Right cardiac atrium (tissue), 5 donors: ENCODE measurements around the gene ZIC5. TPM values are rescaled to one million over a fixed set of nuclear protein-coding genes. Genes with fewer than 3 reads are reported as not detected.

Source experiments
- ATAC-seq, 2 donors: fragments of 200-7000 bp; cut with Tn5 transposase; one replicate each; pipeline versions ENCODE4 v1.8.0 to v1.9.1; 2020; ENCODE audit warnings: moderate library complexity in 2 of 2, mild to moderate bottlenecking in 1 of 2
- DNase-seq, 3 donors: peaks; one replicate each; pipeline ENCODE4 v3.0.0-alpha.2; 2020
- H3K27ac ChIP-seq: one replicate; pipeline ENCODE4 v1.5.1; 2013; ENCODE audit warnings: mild to moderate bottlenecking, low read length, control low read depth, moderate library complexity
- H3K27me3 ChIP-seq: one replicate; pipeline ENCODE4 v1.6.1; 2013; ENCODE audit not compliant: control insufficient read depth, insufficient read depth
- H3K4me1 ChIP-seq: one replicate; pipeline ENCODE4 v1.6.1; 2013; ENCODE audit warnings: low read length; ENCODE audit not compliant: control insufficient read depth, insufficient read depth
- H3K4me3 ChIP-seq: one replicate; pipeline ENCODE4 v1.5.1; 2013; ENCODE audit warnings: low read length, control low read depth
- H3K9me3 ChIP-seq: one replicate; pipeline ENCODE4 v1.6.1; 2013; ENCODE audit warnings: low read length; ENCODE audit not compliant: control insufficient read depth
- WGBS: extraction: QIAGEN DNeasy Blood & Tissue Kit; methylation state at CpG from one replicate; pipeline ENCODE4 v1.1.7; 2013; 5-methylcytosine and 5-hydroxymethylcytosine counted together
- intact Hi-C, 4 donors: fragments of 100-400 bp; cut with DNase I; formaldehyde crosslinking; loops; one replicate each; pipeline versions ENCODE4 v1.11.0 to v1.14.0; 2022 to 2023
- polyA plus RNA-seq: library from polyadenylated mRNA; stranded (reverse); fragments of 200-250 nt; gene quantifications from one replicate; pipeline ENCODE4 v1.2.3, GENCODE V29; 2013
- total RNA-seq, 4 donors: library from RNA; stranded (reverse); fragmentation: NEBNext Ultra II Directional; extraction: Animal tissue kit (Norgen Biotek cat#: 25700); gene quantifications; one replicate each; pipeline ENCODE4 v1.2.1, GENCODE V29; 2021
- donor health status: healthy with polysubstance abuse.
- donor health status: DM: no; HTN: yes; CAD: no.
- donor health status: DM: no; HTN: no; CAD: no.
- donor health status: DM: no; HTN: yes; CAD: no; lungs with severe emphysema.
- donor health status: DM: yes; HTN: yes; CAD: no.

The ZIC5 gene
- total and polyA plus RNA-seq, 5 donors, result not detected

DNA sequence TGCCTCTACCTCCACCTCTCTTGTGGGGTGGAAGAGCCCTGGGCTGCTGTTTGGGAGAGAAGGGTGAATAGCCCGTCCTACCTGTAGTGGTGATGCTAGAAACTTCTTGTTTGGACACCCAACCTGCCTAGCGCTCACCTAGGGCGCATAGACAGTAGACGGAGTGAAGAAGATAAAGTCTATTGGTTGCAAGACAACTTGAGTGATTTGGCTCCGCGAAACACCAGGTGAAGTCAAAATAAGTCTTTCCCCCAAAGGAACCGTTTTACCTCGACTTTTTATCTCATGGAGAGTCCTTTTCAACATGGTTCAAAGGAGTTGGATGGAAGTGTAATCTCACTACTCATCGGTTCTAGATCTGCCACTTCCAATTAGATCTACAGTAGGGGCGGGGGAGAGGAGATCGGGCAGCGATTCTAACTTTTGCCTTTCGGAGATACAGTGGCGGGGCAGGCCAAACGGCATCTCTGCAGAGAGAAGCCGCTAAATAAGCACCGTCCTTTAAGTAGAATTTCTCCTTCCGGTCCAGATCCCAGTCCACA is 694 bp upstream of the ZIC5 start:
- no peak overlapping the region for H3K27ac ChIP-seq
- no peak overlapping the region for H3K4me3 ChIP-seq
- 9% methylated on average over 18 of the region's 18 CpGs for WGBS
- intact Hi-C loops, result no loop called here
- ATAC-seq (no peak), DNase-seq (no peak)
- H3K9me3 ChIP-seq, result no peaks in the 10 kb centered on the region
- no peaks in the 10 kb centered on the region for H3K27me3 ChIP-seq
- H3K4me1 ChIP-seq, result peaks cover 6% of the 10 kb centered on the region

DNA sequence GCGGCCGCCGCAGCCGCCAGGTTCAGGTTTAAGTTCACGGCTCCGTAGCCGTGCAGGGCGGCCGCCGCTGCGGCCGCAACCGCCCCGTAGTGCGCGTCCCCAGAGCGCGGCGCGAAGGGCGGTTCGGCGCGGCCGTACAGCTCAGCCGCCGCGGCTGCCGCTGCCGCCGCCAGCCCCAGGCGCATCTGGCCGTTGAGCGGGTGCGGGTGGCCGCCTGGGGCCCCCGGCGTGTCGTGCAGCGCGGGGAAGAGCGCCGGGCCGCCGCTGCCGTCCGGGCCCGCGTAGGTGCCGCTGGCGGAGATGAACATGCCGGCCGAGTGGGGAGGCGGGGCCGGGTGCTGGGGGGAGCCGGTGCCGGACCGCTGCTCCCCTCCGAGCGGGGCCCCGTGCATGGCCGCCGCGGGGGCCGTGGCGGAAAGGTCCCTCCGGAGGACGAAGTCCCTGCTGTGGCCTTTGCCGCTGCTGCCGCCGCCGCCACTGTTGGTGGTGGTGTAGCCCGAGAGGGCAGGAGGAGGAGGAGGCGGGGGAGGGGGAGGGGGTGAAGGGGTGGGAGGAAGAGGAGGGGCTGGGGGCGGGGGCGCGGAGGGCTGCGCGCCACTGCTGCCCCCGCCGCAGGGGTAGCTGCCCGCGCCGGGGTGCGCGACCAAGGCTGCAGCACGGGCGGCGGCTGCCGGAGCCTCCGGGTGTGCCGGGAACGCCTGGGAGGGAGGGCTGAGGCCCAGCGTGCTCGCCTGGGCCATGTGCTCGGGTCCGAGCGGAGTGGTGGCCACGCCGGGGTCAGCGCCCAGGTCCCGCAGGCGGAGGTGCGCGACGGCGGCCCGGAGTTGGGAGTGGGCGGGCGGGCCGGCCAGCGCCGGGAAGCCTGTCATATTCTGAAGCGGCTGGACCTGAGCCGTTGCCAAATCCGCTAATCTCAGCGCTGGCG is 654 bp downstream of the ZIC5 start:
- 1% methylated on average over 117 of the region's 118 CpGs for WGBS
- peak in 1 of 2 donors; percentile 14 for ATAC-seq
- H3K27me3 ChIP-seq, result no peaks in the 10 kb centered on the region

DNA sequence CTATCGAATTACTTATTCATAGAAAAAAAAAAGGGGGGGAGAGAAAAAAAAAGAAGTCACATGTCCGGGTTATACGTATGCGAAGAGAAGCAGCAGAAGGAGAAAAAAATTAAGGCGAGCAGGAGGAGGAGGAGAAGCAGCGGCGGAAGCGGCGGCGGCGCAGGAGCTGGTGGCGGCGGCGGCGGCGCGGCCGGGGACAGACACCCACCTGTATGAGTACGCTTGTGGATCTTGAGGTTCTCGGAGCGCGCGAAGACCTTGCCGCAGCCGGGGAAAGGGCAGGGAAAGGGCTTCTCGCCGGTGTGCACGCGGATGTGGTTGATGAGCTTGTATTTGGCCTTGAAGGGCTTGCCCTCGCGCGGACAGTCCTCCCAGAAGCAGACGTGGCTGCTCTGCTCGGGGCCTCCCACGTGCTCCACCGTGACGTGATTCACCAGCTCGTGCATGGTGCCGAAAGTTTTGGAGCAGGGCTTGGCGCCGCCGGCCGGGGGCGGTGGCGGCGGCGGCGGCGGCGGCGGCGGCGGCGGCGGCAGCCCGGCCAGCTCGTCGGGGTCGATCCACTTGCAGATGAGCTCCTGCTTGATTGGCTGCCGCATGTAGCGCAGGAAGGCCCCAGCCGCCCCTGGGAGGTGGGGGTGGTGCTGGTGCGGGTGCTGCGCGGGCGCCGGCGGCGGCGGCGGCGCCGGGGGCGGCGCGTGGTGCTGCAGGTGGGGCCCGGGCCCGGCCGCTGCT is 1.5 kb downstream of the ZIC5 start:
- Histone ChIP-seq H3K4me1 (peaks cover 6% of the 10 kb centered on the region), H3K27ac (no peak overlapping the region), H3K9me3 (no peaks in the 10 kb centered on the region), H3K27me3 (peaks cover 3% of the 10 kb centered on the region), H3K4me3 (peak overlapping the region; percentile 65)
- DNase-seq, result no peak
- WGBS, result 2% methylated on average over 79 of the region's 79 CpGs
- intact Hi-C loops, result no loop called here
- ATAC-seq, result no peak

More for the DNA sequence above, 654 bp downstream of the ZIC5 start:
- intact Hi-C loops, result no loop called here
- H3K9me3 ChIP-seq, result no peaks in the 10 kb centered on the region
- H3K27ac ChIP-seq, result no peak overlapping the region
- H3K4me3 ChIP-seq, result peak overlapping the region; percentile 65
- H3K4me1 ChIP-seq, result peaks cover 6% of the 10 kb centered on the region
- no peak for DNase-seq

DNA sequence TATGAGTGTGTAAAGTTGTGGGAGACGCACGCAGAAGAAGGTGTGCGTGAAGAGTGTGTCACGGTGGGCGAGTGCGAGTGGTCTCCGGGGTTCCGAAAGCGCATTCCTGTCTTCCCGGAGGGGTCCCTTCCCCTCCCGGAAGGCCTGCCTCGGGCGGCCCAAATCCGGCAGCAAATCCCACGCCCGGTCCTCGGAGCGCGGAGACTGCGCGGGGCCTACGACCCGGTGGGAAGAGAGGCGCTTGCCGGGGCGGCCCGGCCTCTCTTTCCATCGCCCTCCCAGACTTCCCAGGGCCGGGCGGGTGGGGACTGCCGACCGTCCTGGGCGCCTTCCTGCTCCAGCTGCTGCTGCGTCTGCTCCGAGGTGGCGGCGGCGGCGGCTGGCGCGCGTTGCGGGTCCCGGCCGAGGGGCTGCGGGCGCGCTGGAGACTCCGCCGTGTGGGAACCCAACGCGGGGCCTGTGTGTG is 2.1 kb downstream of the ZIC5 start:
- H3K4me3 ChIP-seq, result peak overlapping the region; percentile 65
- H3K9me3 ChIP-seq, result no peaks in the 10 kb centered on the region
- H3K4me1 ChIP-seq, result peaks cover 6% of the 10 kb centered on the region
- WGBS, result 4% methylated on average over 52 of the region's 52 CpGs
- H3K27ac ChIP-seq, result no peak overlapping the region
- DNase-seq (no peak), ATAC-seq (no peak)
- intact Hi-C loops, result no loop called here
- peaks cover 3% of the 10 kb centered on the region for H3K27me3 ChIP-seq

DNA sequence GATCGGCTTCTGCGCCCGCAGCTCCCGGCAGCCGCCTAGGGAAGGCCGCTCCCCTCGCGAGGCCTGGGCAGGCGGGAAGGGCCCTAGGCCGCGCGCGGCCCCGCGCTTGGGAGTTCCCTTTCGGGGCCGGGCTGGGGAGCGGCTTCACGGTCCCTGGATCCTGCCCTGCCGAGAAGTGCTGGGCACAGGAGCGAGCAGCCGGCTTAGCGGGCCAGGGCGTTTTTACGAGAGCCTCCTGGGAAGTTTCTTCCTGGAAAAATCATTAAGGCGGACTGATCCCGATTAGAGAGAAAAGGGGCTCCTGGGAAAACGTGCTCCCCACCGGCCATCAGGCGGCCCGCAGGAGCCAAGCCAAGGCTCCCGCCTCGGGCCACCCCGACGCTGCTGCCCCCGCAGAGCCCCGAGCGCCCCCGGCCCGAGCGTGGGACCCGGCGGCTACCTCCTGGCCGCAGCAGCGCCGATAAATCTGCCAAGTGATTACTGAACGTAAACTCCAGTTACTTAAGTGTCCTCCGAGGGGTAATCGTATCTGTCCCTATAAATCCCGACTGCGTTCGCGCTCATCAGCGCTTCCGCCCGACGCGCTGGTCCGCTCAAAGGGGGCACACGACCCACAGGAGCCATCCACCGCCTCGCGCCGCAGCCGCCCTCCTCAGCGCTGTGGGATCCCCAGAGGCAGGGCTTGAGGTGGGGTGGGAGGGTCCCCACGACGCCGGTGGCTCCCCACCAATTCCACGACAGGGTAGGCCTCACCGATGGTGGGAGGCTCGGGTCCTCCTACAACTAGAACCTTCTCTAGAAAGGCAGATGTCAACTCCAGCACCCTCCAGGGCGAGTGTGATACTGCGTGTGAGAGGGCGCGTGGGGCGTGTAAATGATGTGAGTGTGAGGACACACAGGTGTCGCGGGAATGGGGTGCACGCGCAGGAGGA is 2.8 kb downstream of the ZIC5 start:
- Histone ChIP-seq H3K4me3 (peak overlapping the region; percentile 49), H3K9me3 (no peaks in the 10 kb centered on the region), H3K27ac (no peak overlapping the region), H3K4me1 (peaks cover 6% of the 10 kb centered on the region), H3K27me3 (peaks cover 3% of the 10 kb centered on the region)
- peak; percentile 36 to 81 for ATAC-seq
- DNase-seq, result no peak
- intact Hi-C loops, result no loop called here
- WGBS, result 3% methylated on average over 81 of the region's 81 CpGs

DNA sequence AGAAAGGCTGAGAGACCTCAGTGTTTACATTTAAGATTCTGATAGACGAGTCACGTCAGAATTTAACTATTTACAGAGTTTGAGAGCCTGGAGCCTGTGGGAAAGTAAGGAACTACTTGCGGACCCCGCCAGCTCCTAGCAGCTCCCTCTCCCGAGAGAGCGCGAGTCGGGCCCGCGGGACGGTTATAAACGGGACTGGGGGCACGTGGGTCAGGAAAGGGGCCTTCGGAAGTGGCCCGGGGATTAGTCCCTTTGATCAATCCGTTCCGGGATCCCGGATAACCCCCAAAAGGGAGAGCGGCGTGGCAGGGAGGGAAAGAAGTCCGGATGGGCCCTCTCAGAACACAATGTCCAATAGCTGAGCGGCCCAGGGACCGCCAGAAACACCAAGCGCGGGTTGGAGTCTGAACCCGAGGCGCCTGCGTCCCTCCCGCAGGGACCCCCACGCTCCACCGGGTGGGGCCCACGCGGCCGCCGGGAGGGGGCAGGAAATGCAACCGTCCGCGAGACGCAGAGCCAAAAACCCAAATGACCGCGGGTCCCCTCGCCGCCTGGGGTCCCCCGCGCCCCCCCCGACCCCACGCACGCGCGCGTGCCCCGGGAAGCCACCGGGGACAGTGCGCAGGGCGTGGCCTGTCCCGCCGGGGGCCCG is 3.6 kb downstream of the ZIC5 start:
- no peak overlapping the region for H3K27ac ChIP-seq
- WGBS, result 9% methylated on average over 58 of the region's 58 CpGs
- peak overlapping the region; percentile 49 for H3K4me3 ChIP-seq
- ATAC-seq, result no peak
- no peak for DNase-seq
- peaks cover 3% of the 10 kb centered on the region for H3K27me3 ChIP-seq
- H3K9me3 ChIP-seq, result no peaks in the 10 kb centered on the region
- intact Hi-C loops, result no loop called here
- H3K4me1 ChIP-seq, result peaks cover 6% of the 10 kb centered on the region

DNA sequence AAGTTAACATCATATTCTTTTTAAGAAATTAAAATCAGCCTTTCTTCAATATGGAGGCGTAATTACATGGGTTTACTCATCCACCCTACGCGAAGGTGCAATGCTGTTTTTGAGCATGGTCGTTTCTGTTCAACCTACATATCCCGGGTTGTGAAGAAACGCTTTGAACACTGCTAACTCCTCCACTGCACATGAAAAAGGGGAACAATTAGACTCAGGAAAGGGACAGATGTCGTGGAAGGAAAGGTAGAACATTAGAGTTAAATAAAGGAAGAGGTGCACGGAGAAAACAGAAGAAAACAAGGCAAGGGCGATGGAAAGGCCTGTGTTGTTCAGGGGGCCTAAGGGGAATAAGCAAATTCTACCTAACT is 4.1 kb downstream of the ZIC5 start:
- Histone ChIP-seq H3K9me3 (no peaks in the 10 kb centered on the region), H3K27ac (no peak overlapping the region), H3K4me3 (no peak overlapping the region), H3K27me3 (peaks cover 3% of the 10 kb centered on the region), H3K4me1 (peaks cover 6% of the 10 kb centered on the region)
- 73% methylated on average over 9 of the region's 9 CpGs for WGBS
- ATAC-seq, result no peak
- DNase-seq, result no peak
- intact Hi-C loops, result no loop called here

DNA sequence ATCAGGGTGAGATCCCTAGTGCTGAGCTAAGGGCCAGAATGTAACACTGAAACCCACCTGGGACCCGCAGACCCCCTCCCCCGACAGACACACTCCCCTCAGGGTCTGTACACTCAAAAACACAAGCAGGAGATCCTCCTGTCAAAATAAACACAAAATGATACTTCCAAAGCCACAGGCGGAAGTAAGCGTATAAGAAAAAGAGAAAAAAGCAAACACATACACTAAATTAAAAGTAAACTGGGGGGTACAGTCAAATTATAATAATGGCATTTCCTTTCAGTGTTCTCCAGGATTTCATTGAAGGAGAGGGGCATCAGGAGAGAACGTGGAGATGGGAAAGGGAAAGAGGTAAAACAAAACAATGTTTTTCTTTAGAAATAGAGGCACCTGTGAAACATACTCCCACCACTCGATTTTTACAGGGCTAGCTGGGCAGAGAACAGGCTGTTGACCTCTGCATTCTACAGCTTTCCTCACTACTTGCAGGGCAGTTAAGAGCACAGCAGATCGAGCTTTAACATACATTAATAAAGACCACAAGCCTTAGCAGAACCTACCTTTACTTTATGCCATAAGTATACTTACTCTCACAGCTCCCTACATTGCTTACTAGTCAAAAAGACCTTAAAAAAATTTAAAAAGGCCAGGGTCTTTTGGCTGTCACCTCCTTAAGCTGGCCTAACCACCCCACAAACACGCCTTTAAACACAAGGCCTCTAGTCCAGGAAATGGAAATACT is 5.3 kb downstream of the ZIC5 start:
- WGBS, result 80% methylated on average over 8 of the region's 8 CpGs
- no peak for ATAC-seq
- intact Hi-C loops, result no loop called here
- Histone ChIP-seq H3K4me1 (peaks cover 6% of the 10 kb centered on the region), H3K4me3 (no peak overlapping the region), H3K9me3 (no peaks in the 10 kb centered on the region), H3K27me3 (peaks cover 5% of the 10 kb centered on the region), H3K27ac (no peak overlapping the region)
- DNase-seq, result no peak

DNA sequence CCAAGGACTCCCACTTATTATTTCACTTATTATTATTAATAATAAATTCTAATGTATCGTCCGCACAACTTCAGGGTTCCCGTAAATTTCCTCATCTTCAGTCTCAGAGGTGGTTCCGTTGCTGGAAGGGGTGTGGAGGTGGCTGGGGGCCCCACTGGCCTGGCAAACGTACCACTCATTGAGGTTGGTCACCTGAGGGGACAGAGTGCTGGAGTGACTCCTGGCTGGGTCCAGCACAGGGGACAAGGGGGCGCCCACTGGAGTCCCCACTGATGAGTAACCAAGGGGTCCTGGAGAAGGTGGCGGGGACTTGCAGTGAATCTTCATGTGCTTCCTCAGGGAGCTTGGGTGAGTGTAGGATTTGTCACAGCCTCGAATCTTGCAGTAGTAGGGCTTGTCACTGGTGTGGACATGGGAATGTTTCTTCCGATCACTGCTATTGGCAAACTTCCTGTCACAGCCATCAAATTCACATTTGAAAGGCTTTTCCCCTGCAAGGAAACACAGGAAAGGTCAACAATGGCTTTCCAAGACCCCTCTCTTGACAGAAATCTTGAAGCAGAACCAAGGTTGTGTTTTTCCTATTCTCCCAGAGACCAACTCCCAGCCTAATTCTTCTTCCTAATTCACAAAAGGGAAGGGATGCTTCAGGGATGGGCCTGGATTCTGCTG is 6.1 kb downstream of the ZIC5 start:
- Histone ChIP-seq H3K9me3 (no peaks in the 10 kb centered on the region), H3K27me3 (peaks cover 7% of the 10 kb centered on the region), H3K4me3 (no peak overlapping the region), H3K27ac (no peak overlapping the region), H3K4me1 (peaks cover 6% of the 10 kb centered on the region)
- DNase-seq, result no peak
- intact Hi-C loops, result no loop called here
- no peak for ATAC-seq
- 81% methylated on average over 9 of the region's 9 CpGs for WGBS
